ENCODE measurements around the gene CNTN2.

CNTN2 gene, protein sequence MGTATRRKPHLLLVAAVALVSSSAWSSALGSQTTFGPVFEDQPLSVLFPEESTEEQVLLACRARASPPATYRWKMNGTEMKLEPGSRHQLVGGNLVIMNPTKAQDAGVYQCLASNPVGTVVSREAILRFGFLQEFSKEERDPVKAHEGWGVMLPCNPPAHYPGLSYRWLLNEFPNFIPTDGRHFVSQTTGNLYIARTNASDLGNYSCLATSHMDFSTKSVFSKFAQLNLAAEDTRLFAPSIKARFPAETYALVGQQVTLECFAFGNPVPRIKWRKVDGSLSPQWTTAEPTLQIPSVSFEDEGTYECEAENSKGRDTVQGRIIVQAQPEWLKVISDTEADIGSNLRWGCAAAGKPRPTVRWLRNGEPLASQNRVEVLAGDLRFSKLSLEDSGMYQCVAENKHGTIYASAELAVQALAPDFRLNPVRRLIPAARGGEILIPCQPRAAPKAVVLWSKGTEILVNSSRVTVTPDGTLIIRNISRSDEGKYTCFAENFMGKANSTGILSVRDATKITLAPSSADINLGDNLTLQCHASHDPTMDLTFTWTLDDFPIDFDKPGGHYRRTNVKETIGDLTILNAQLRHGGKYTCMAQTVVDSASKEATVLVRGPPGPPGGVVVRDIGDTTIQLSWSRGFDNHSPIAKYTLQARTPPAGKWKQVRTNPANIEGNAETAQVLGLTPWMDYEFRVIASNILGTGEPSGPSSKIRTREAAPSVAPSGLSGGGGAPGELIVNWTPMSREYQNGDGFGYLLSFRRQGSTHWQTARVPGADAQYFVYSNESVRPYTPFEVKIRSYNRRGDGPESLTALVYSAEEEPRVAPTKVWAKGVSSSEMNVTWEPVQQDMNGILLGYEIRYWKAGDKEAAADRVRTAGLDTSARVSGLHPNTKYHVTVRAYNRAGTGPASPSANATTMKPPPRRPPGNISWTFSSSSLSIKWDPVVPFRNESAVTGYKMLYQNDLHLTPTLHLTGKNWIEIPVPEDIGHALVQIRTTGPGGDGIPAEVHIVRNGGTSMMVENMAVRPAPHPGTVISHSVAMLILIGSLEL

GRCh38 chr1:205042911-205043806 lies at the start of gene CNTN2:
Gene CNTN2, plus strand, starts transcription at chr1:205043212. Its CDS starts 9,974 bp downstream, at chr1:205053186.
- CTCF ChIA-PET = interaction anchor here (0.6 to 2.3 kb wide), 3 partner anchors 18 to 91 kb away, joined by 3 to 16 read pairs (median 4); no protein-coding TSS in a partner anchor
- H3K27ac ChIP-seq = no peak within 1 kb of the TSS
- no peak for TF ChIP-seq CTCF (conservative IDR thresholded peaks at IDR 0.05; ENCODE audit: low read depth)
- no peak for DNase-seq (ENCODE audit: low spot score)
- POLR2A ChIA-PET (ENCODE audit: low non-redundant PET) = no interaction called here

DNA sequence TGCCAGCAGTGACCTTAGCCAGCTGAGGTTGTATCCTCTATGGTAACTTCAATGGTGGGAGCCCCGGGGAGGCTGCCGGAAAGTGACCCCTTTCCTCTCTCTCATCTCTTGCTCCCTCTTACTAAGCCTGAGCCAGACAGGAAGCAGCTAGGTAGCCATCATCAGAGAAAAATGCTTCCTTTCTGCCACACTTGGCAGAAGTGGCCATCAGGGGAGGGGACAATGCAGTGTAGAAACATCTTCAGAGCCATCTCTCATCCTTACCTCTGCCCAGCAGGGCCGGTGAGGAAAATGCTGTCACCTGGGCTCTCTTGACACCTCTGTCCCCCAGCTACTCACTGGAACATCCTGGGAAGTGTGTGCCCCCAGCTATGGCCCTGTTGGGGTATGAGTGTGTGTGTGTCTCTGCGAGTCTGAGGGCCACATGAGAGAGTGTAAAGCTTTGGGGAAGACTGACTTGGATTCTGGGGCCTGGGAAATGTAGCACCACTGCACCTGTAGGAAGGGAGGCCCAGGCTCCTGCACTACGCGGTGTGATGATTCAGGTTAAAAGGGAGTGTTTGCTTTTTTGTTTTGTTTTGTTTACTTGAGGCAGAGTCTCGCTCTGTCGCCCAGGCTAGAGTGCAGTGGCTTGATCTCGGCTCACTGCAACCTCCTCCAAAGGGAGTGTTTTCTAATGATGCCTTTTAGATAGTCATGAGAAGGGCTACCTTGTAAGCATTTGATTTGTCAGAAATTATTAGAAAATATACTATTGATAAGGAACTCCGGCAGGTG lies 48.7 kb upstream of the CNTN2 start:
- ChIA-PET CTCF (interaction anchor here (0.6 to 1.7 kb wide), 5 partner anchors 18 to 241 kb away, joined by 3 to 9 read pairs (median 4); no protein-coding TSS in a partner anchor), POLR2A (ENCODE audit: low non-redundant PET) (no interaction called here)
- H3K27ac ChIP-seq = no peak overlapping the region
- TF ChIP-seq CTCF (conservative IDR thresholded peaks at IDR 0.05; ENCODE audit: low read depth) = no peak
- no peak for DNase-seq (ENCODE audit: low spot score)

GRCh38 chr1:204996981-204997380 lies 46.0 kb upstream of the CNTN2 start:
- DNase-seq (ENCODE audit: low spot score) = no peak
- POLR2A ChIA-PET (ENCODE audit: low non-redundant PET) = no interaction called here
- CTCF ChIA-PET = interaction anchor here (1.2 to 1.9 kb wide), 2 partner anchors 8 to 64 kb away, joined by 5 to 14 read pairs; no protein-coding TSS in a partner anchor
- H3K27ac ChIP-seq = no peak overlapping the region
- no peak for TF ChIP-seq CTCF (conservative IDR thresholded peaks at IDR 0.05; ENCODE audit: low read depth)

DNA sequence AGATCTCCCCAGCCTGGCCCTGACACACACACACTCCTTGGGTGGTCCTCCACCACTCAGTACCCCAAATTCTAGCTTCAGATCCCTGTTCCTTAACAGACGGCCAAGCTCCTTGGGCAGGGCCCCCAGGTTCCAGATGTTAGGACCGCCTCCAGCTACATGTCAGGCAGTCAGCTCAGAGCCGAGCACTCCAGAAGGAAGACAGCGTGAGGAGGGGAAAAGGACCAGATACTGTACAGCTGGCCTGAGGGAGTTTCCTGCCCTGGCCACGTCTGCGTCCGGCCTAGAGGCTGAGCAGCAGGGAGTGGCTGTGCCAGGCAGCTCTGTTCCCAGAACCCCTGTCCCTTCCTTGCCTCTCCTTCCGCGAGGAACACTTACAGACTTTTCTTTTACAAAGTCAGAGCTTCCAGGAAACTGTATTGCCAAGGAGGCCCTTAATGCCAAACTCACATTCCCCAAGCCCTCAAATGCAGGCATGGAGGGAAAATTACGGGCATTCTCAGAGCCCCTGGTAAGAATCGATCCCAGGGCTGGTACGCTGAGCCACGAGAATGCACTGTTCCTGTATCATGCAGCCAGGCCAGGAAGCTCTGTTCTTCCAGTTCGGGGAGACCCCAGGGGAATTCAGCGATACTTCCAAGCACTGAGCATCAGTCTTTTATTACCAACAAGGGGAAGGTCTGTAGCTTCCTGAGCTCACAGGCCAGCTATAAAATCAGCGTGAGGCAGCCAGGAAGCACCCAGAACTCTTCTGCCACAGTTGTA lies 45.2 kb upstream of the CNTN2 start:
- no peak overlapping the region for H3K27ac ChIP-seq
- TF ChIP-seq CTCF (conservative IDR thresholded peaks at IDR 0.05; ENCODE audit: low read depth) = no peak
- DNase-seq (ENCODE audit: low spot score) = no peak
- ChIA-PET CTCF (interaction anchor here (0.6 to 1.9 kb wide), 7 partner anchors 8 to 599 kb away, joined by 3 to 14 read pairs (median 4); no protein-coding TSS in a partner anchor), POLR2A (ENCODE audit: low non-redundant PET) (no interaction called here)

DNA sequence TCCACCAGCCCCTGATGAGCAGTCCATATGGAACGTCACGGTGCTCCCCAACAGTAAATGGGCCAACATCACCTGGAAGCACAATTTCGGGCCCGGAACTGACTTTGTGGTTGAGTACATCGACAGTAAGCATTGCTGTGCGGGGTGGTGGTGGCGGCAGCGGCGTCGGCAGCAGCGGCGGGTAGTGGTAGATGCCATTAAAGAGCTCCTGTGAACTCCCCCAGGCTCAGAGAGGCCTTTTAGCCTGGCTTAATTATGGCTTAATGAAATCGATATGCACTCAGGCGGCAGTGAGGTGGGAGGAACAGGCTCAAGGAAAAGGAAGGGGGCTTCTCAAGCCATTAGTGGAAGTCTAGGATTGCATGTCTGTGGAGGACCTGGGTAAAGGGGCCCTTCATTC lies 41.9 kb upstream of the CNTN2 start:
- TF ChIP-seq CTCF (conservative IDR thresholded peaks at IDR 0.05; ENCODE audit: low read depth) = no peak
- DNase-seq (ENCODE audit: low spot score) = no peak
- POLR2A ChIA-PET (ENCODE audit: low non-redundant PET) = interaction anchor here (0.6 kb wide), 1 partner anchor 144 kb away, joined by 5 read pairs; no protein-coding TSS in a partner anchor
- CTCF ChIA-PET = interaction anchor here (1.1 to 2.1 kb wide), 2 partner anchors 12 to 61 kb away, joined by 7 read pairs; no protein-coding TSS in a partner anchor
- no peak overlapping the region for H3K27ac ChIP-seq

Measured in RWPE1 (cell line).